Measurements from ENCODE around the gene ATP5F1B. TPM values are rescaled to one million over a fixed set of nuclear protein-coding genes. Genes with fewer than 3 reads are reported as not detected.

Gene ATP5F1B
- 823 to 966 TPM (median 921 TPM) in 5 replicates for total RNA-seq (2022; extraction: Qiagen RNA extraction; ENCODE audit: low read depth)

DNA sequence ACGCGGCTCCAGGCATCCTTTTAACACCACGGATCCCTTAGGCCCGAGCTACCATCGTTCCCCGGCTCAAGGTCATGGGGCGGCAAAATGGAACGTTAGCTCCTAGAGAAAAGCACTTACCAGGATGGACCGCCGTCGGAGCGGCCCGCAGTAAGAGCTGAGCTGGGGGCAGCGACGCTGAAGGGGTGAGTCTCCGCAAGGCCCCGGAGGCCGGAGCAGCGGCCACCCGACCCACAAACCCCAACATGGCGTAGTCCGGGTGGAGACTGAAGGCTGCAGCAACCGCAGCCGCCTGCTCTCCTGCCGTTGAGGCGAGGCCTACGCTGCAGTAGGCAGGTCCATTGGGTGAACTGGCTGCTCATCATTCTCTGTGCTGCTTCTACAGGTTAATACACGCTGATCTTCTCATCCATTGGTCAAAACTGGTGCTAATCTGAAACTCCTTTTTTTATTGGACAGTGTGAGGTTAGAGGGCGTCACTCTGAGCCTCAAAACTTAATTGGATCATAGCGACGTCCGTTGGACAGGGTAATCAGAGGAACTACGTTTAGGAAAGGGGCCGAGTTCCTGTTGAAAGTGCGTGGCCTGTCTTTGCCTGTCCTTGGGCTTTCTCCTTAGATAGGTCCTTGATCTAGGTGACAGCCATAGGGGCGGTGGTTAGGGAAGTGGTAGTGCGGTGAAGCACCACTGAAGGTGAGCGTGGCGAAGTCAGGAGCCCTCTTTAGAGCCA, at the start of gene ATP5F1B:
Gene ATP5F1B (minus strand): TSS at position 268 of the 730 bp plus-strand sequence. CDS start 21 bp downstream, at position 247.

GRCh38 chr12:56688129-56688845, 42.5 kb upstream of the ATP5F1B start, which contains the start of gene PTGES3:
Gene PTGES3, minus strand, starts transcription at chr12:56688284. Its CDS starts 285 bp downstream, at chr12:56687999.

GRCh38 chr12:56630180-56630632, 15.6 kb downstream of the ATP5F1B start, which contains the start of gene BAZ2A:
Gene BAZ2A, minus strand, starts transcription at chr12:56630326. Its CDS starts 12,796 bp downstream, at chr12:56617530.

Other genes starting within 250 kb of the ATP5F1B start
- gene TIMELESS, start 196.6 kb downstream of the ATP5F1B start, total RNA-seq (2022; extraction: Qiagen RNA extraction; ENCODE audit: low read depth), result 32.5 to 39.5 TPM (median 35.5 TPM) in 5 replicates
- gene MIP, start 191.3 kb downstream of the ATP5F1B start, total RNA-seq (2022; extraction: Qiagen RNA extraction; ENCODE audit: low read depth), result 0.14 TPM in 1 of 5 replicates, not detected in the others
- 1.7 to 2.0 TPM (median 1.9 TPM) in 5 replicates for gene SPRYD4, start 177.4 kb downstream of the ATP5F1B start, total RNA-seq (2022; extraction: Qiagen RNA extraction; ENCODE audit: low read depth)
- 0.08 to 0.37 TPM (median 0.31 TPM) in 4 of 5 replicates, not detected in the other for gene GLS2, start 157.8 kb downstream of the ATP5F1B start, total RNA-seq (2022; extraction: Qiagen RNA extraction; ENCODE audit: low read depth)
- gene RBMS2, start 124.2 kb downstream of the ATP5F1B start, total RNA-seq (2022; extraction: Qiagen RNA extraction; ENCODE audit: low read depth), result 8.6 to 11.0 TPM (median 10.8 TPM) in 5 replicates
- gene BAZ2A, start 15.7 kb downstream of the ATP5F1B start, total RNA-seq (2022; extraction: Qiagen RNA extraction; ENCODE audit: low read depth), result 24.8 to 42.1 TPM (median 41.1 TPM) in 5 replicates
- 359 to 407 TPM (median 380 TPM) in 5 replicates for gene PTGES3, start 42.3 kb upstream of the ATP5F1B start, total RNA-seq (2022; extraction: Qiagen RNA extraction; ENCODE audit: low read depth)
- 1,533 to 1,898 TPM (median 1,542 TPM) in 5 replicates for gene NACA, start 79.3 kb upstream of the ATP5F1B start, total RNA-seq (2022; extraction: Qiagen RNA extraction; ENCODE audit: low read depth)
- 23.8 to 27.4 TPM (median 26.1 TPM) in 5 replicates for gene PRIM1, start 106.3 kb upstream of the ATP5F1B start, total RNA-seq (2022; extraction: Qiagen RNA extraction; ENCODE audit: low read depth)
- 1.0 to 1.8 TPM (median 1.3 TPM) in 5 replicates for gene HSD17B6, start 117.3 kb upstream of the ATP5F1B start, total RNA-seq (2022; extraction: Qiagen RNA extraction; ENCODE audit: low read depth)

Data from A549 treated with GW870086 at 1 μM for 4 hours (cell line).